Sigmoid colon (tissue), 7 donors: ENCODE data around the gene CEACAM20. TPM values are rescaled to one million over a fixed set of nuclear protein-coding genes. Genes with fewer than 3 reads are reported as not detected.
A peak's percentile ranks its signal among the peaks of the same experiment; 100 is the strongest.

Experiments used
- DNase-seq: peaks from one replicate; pipeline ENCODE4 v3.0.0-alpha.2; 2019
- H3K27ac ChIP-seq, 4 donors: fragments of 200-600 bp; sonication (generic); one replicate each; pipeline ENCODE4 v1.5.1; 2016 to 2019; ENCODE audit warnings: mild to moderate bottlenecking in 1 of 4
- H3K27me3 ChIP-seq, 3 donors: fragments of 200-600 bp; sonication (generic); one replicate each; pipeline ENCODE4 v1.5.1; 2019; ENCODE audit warnings: mild to moderate bottlenecking in 1 of 3
- H3K36me3 ChIP-seq, 4 donors: fragments of 200-600 bp; sonication (generic); one replicate each; pipeline ENCODE4 v1.5.1; 2016 to 2019
- H3K4me1 ChIP-seq, 4 donors: fragments of 200-600 bp; sonication (generic); one replicate each; pipeline ENCODE4 v1.5.1; 2017 to 2019
- H3K4me3 ChIP-seq, 4 donors: fragments of 200-600 bp; sonication (generic); one replicate each; pipeline ENCODE4 v1.5.1; 2017 to 2019; ENCODE audit warnings: mild to moderate bottlenecking in 2 of 4, moderate library complexity in 1 of 4
- H3K9me3 ChIP-seq, 4 donors: fragments of 200-600 bp in 3 of 4; sonication (generic) in 3 of 4; one replicate each; pipeline versions ENCODE4 v1.5.1 to v1.6.1; 2013 to 2019
- CTCF ChIP-seq, 4 experiments: fragments of 450-650 bp in 3 of 4; fragments of 200-600 bp in 1 of 4; IDR thresholded peaks; one replicate each; pipeline ENCODE4 v1.5.1; 2016 to 2019; ENCODE audit warnings: antibody characterized with exemption in 4 of 4, mild to moderate bottlenecking in 3 of 4, moderate library complexity in 2 of 4
- EP300 ChIP-seq, 4 donors: sonication (generic); formaldehyde crosslinking; IDR thresholded peaks; one replicate each; pipeline ENCODE4 v1.6.1; 2017; ENCODE audit warnings: antibody characterized with exemption in 4 of 4
- POLR2A ChIP-seq, 2 donors: fragments of 450-650 bp; IDR thresholded peaks; one replicate each; pipeline ENCODE4 v1.6.1; 2016; ENCODE audit warnings: antibody characterized with exemption in 2 of 2, mild to moderate bottlenecking in 2 of 2, moderate library complexity in 2 of 2
- POLR2AphosphoS5 ChIP-seq, 4 donors: sonication (generic); formaldehyde crosslinking; IDR thresholded peaks; one replicate each; pipeline ENCODE4 v1.6.1; 2017; ENCODE audit warnings: antibody characterized with exemption in 4 of 4
- WGBS, 2 donors: extraction: QIAGEN DNeasy Blood & Tissue Kit; methylation state at CpG; one replicate each; pipeline ENCODE4 v1.1.7; 2013; 5-methylcytosine and 5-hydroxymethylcytosine counted together
- intact Hi-C: fragments of 100-400 bp; cut with DNase I; formaldehyde crosslinking; loops from one replicate; pipeline ENCODE4 v1.15.1; 2023
- polyA plus RNA-seq, 3 donors: library from polyadenylated mRNA; stranded (reverse); fragments of 200-250 nt; gene quantifications; one replicate each; pipeline ENCODE4 v1.2.3, GENCODE V29; 2013
- total RNA-seq, 4 donors: library from RNA; depleted of rRNA; stranded (reverse); fragments of >200 nt; gene quantifications; one replicate each; pipeline ENCODE4 v1.1.0, GENCODE V29; 2016
- donor health status: healthy with polysubstance abuse.
- donor health status: Bipolar disorder and iron deficiency.
- donor health status: healthy.

CEACAM20 gene
- total and polyA plus RNA-seq, 7 donors, result 0.22 to 0.36 TPM; not detected in 5

GRCh38 chr19:44509478-44509877, 20.0 kb downstream of the CEACAM20 start:
- Histone ChIP-seq H3K36me3 (no peaks in the 10 kb centered on the region), H3K27me3 (peaks cover 0 to 9% (median 0%) of the 10 kb centered on the region in 3 donors), H3K27ac (no peak overlapping the region), H3K4me1 (no peaks in the 10 kb centered on the region), H3K4me3 (no peak overlapping the region), H3K9me3 (peaks cover 0 to 5% (median 0%) of the 10 kb centered on the region in 4 donors)
- intact Hi-C loops, result no loop called here
- DNase-seq, result no peak
- no peak for TF ChIP-seq EP300 (IDR thresholded peaks at IDR 0.05)
- no peak for TF ChIP-seq POLR2A (IDR thresholded peaks at IDR 0.05)
- no peak for TF ChIP-seq POLR2AphosphoS5 (IDR thresholded peaks at IDR 0.05)
- no peak for TF ChIP-seq CTCF (IDR thresholded peaks at IDR 0.05)

GRCh38 chr19:44499962-44500949, 29.2 kb downstream of the CEACAM20 start, which contains the start of gene ZNF180:
Gene ZNF180, minus strand, starts transcription at chr19:44500522. Its CDS starts 3,188 bp downstream, at chr19:44497334.
- peak; percentile 96 for DNase-seq
- TF ChIP-seq POLR2AphosphoS5 (IDR thresholded peaks at IDR 0.05) (peak; percentile 76 to 95 (median 86)), POLR2A (IDR thresholded peaks at IDR 0.05) (peak; percentile 80), CTCF (IDR thresholded peaks at IDR 0.05) (peak; percentile 46 to 72 (median 68)), EP300 (IDR thresholded peaks at IDR 0.05) (no peak)
- intact Hi-C loops, result loop anchor here (2.0 kb wide), 1 partner anchor 143 kb away; the partner anchor contains the start of gene ZNF112
- Histone ChIP-seq H3K27me3 (no peaks in the 10 kb centered on the region), H3K36me3 (peaks cover 11 to 23% (median 20%) of the 10 kb centered on the region in 4 donors), H3K27ac (peak within 1 kb of the TSS; percentile 82 to 89 (median 84)), H3K4me1 (peaks cover 0 to 20% (median 16%) of the 10 kb centered on the region in 4 donors), H3K9me3 (peaks cover 9 to 28% (median 16%) of the 10 kb centered on the region in 4 donors), H3K4me3 (peak within 1 kb of the TSS; percentile 67 to 90 (median 80))
- 0 to 1% methylated on average over 78 of the region's 78 CpGs for WGBS, 2 donors

GRCh38 chr19:44499559-44499958, 29.9 kb downstream of the CEACAM20 start:
- peaks cover 15 to 30% (median 27%) of the 10 kb centered on the region in 4 donors for H3K36me3 ChIP-seq
- WGBS, 2 donors, result 29 to 33% methylated on average over 6 of the region's 6 CpGs
- H3K27me3 ChIP-seq, result no peaks in the 10 kb centered on the region
- intact Hi-C loops, result no loop called here
- peaks cover 0 to 20% (median 16%) of the 10 kb centered on the region in 4 donors for H3K4me1 ChIP-seq
- no peak for DNase-seq
- H3K4me3 ChIP-seq, result peak overlapping the region; percentile 67 to 90 (median 80)
- TF ChIP-seq POLR2AphosphoS5 (IDR thresholded peaks at IDR 0.05), result no peak
- TF ChIP-seq POLR2A (IDR thresholded peaks at IDR 0.05), result no peak
- TF ChIP-seq CTCF (IDR thresholded peaks at IDR 0.05), result no peak
- no peak for TF ChIP-seq EP300 (IDR thresholded peaks at IDR 0.05)
- H3K27ac ChIP-seq, result peak overlapping the region in 2 of 4 donors; percentile 82 to 89
- H3K9me3 ChIP-seq, result peaks cover 14 to 35% (median 23%) of the 10 kb centered on the region in 4 donors

- Histone ChIP-seq H3K4me3 (no peak overlapping the region), H3K36me3 (peaks cover 20 to 36% (median 32%) of the 10 kb centered on the region in 4 donors), H3K4me1 (peaks cover 0 to 20% (median 16%) of the 10 kb centered on the region in 4 donors), H3K27me3 (no peaks in the 10 kb centered on the region), H3K27ac (no peak overlapping the region), H3K9me3 (peaks cover 14 to 40% (median 29%) of the 10 kb centered on the region in 4 donors)
- intact Hi-C loops, result no loop called here
- 97 to 98% methylated on average over 9 of the region's 9 CpGs for WGBS, 2 donors
- TF ChIP-seq POLR2AphosphoS5 (IDR thresholded peaks at IDR 0.05), result no peak
- no peak for TF ChIP-seq CTCF (IDR thresholded peaks at IDR 0.05)
- TF ChIP-seq POLR2A (IDR thresholded peaks at IDR 0.05), result no peak
- no peak for TF ChIP-seq EP300 (IDR thresholded peaks at IDR 0.05)
- no peak for DNase-seq
Measured at GRCh38 chr19:44498988-44499387, 30.5 kb downstream of the CEACAM20 start.
